GDM1 (cell line): Measurements from ENCODE around the gene PIR.

Experiments
- DNase-seq: peaks from one replicate; lab custom pipeline; 2025; lab: John Stamatoyannopoulos, UW

PIR gene

DNA sequence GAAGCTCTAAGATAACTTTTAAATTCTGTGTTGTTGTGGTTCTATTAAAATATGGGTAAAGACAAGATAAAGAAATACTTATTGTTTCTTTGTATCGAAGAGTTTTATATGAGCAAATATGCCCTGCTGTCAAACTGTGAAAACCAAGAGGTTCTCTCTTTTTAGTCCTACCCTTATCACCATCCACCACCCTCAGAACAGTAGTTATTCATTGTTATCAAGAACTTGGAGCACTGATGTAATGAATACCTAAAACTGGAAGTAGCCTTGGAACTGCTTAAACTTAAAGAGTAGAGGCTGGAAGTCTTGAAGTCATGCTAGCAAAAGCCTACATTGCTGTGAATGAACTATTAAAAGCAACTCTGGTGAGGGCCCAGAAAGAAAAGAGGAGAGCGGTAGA lies 9.2 kb downstream of the PIR start:
- DNase-seq, result no peak

DNA sequence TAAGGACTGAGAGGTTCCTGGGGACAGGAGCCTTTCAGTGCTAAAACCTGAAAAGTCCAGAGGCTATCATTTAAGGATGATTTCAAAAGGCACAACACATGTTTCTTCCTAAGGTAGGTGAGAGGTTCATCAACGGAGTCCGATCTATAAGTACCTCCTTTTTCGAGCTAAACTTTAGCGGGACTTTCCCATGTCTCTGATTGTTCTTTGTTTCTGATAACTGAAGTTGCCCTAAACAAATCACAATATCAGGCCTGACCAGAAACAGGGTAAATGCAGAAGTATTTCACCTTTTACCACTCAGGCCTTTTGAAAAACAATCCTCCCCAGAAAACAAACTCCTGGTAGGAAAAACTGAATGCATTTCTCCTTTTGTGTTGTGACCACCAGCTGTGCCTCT lies 17.6 kb downstream of the PIR start:
- DNase-seq, result no peak

DNA sequence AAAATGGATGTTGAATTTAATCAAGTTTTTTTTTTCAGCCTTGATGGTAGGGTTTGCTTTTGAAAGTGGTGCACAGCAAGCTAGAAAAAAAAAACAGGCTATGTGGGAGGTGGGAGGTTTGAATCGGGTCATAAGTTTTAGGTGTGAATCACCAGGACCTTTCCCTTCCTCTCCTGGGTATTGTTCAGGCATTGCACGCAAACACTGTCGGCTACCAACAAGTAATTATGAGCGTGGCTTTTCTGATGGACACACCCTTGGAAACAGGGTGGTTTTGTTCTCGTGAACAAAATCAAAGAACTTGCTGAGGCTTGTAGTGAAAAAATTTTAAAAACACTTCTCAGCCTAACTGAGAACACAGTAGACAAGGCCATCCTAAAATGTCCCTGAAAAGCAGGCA lies 18.1 kb downstream of the PIR start:
- no peak for DNase-seq

DNA sequence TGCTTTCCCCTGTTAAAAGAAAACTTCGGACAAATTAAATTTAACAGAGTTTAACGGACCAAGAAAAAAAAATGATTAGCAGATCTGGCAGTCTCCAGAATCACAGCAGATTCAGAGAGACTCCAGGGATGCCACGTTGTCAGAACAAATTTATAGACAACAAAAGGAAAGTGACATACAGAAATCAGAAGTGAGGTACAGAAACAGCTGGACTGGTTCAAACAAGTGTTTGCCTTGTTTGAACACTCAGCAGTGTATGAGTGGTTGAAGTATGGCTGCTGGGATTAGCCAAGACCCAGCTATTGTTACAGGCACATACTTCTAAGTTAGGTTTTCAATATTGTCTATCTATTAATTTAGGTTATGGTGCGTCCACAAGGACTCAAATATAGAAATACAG lies 19.1 kb downstream of the PIR start:
- no peak for DNase-seq

DNA sequence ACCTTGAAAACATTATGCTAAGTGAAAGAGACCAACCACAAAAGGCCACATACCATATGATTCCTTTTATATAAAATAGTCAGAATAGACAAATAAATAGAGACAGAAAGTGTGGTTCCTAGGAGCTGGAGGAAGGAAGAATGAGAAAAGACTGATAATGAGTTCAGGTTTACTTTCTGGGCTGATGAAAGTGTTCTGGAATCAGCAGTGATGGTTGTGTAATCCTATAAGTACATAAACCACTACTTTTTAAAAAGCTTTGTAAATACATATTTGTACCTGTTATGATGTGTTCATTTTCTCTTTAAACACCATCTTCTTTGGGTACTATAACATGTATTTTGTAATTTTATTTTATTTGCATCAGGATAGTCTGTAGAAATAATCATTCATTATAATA lies 20.6 kb downstream of the PIR start:
- DNase-seq, result no peak

DNA sequence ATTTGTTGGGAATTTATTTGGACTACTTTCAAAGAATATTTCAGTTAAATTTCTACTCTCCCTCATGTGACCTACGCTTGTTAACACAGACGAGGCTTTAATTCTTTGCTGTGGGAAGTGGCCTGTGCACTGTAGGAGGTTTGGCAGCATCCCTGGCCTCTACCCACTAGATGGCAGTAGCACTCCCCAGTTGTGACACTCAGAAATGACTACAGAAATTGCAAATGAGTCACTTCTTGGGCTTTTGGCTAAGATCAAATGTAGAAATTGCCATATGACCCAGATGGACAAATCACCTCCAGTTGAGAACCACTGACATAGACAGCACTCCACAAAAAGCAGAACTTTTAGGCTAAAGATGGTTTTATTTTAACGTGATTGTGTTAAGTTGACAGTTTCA lies 22.1 kb downstream of the PIR start:
- DNase-seq, result peak; percentile 46

DNA sequence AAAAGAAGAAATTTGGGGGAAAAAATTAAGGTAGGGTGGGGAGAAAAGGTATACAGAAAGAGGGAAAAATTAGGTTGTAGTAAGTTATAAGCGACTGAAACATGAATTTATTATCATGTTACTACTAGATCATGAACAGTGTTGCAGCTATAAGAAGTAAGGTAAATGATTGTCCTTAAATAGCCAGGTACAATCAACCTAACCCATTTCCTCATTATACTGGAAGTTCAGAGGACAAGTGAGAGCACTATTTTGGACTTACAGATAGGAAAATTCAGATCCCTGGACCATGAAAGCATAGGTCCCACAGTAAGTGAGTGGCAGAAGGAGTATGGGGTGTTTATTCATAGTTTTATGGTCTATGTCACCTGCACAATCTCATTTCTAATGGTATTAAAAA lies 23.5 kb downstream of the PIR start:
- no peak for DNase-seq

DNA sequence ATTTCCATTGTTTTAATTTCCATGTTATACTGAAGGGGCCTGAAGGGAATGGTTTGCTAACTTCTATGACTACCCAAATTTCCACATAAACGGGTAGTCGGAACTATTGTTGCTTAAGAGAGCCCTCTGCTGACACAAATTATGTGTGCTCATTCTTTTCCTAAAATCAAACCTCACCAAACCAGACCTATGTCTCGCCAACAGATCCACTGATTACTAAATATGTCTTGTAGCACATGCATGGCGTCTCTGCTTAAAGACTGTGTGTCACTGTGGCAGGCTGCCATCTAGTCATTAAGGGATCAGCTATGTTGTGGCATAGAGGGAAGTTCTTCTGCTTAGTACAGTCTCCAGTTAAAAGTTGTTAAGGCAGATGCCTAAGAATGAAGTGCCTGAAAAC lies 25.1 kb downstream of the PIR start:
- no peak for DNase-seq

DNA sequence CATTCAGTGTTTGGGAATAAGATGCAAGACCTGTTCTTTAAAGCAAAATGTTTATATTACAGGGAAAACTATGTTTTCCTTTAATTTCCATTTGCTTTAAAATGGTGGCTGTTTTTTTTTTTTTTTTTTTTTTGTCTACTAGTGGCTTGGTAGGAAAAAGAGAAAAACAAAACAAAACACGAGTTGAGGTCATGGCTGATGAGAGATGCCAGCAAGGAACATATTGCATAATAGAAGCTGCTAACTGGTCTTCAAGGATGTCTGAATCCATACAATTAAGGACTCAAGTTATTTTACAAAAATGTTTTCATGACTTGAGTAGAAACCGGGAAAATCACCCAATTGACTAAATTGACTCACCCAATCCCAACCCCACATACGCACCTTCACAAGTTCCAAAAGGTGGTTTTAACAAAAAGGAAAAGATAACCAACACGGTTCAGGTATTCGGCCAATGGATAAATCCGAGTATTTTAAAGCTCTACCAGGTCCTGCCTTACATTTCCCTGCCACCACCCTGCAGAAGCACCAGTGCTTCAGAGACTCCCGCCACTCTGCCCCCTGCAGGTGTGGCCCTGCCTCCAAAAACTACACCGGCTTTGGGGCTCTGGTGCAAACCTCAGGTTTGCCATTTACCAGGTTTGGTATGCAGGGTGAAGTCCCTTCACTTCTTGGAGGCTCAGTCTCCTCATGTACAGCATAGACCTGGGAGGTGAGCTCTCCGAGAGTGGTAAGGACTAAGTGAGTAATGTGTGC lies 27.1 kb downstream of the PIR start:
- no peak for DNase-seq

DNA sequence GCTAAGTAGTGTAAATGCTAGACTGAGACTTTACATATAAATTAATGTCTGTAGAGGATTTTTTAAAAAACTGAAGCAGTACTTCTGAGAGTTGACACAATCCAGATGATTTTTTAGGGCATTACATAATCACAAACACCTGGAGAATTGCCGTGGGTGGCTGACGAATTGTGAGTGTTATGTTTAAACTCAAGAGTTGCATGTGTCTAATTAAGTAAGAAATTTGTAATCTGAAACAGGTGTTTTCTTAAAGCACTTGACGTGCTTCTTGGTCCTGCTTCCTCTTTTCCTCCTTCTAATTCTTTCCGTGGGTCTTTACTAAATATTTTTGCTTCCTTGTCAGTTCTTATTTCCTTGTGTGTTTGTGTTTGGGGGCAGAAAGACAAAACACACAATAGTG lies 27.8 kb downstream of the PIR start:
- no peak for DNase-seq

DNA sequence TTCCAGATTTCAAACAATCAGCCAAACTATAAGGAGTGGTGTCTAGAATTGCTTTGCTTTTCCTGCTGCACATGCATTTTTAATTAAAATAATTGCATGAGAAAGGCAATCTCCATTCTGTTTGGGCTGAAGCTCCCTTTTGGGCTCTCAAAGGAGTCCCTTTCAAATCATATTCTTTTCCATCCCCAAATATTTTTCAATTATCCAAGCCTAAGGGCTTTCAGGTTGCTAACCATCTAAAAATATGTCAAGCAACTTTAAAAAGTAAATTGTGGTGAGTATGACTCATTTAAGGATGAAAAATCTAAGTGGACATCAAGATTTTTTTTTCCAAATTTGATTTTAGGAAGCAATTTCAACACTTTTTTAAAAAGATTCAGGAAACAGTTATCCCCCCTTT lies 28.4 kb downstream of the PIR start:
- DNase-seq, result no peak

DNA sequence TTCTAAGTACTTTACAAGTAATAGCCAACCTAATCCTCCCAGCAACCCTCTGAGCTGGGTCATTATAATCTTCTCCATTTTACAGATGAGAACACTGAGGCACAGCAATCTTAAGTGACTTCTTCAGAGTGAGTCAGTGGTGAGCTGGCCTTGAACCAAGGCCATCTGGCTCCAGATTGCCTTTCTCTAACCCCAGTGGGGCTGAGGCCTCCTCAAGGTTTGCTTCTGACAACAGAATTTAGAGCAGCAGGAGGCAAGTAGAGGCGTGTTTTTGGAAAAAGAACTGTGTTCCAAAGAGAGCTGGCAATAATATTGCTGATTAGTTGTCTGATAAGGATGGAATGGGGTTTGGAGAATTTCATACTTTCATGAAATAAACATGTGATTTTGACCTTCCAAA lies 41.2 kb downstream of the PIR start:
- DNase-seq, result no peak

DNA sequence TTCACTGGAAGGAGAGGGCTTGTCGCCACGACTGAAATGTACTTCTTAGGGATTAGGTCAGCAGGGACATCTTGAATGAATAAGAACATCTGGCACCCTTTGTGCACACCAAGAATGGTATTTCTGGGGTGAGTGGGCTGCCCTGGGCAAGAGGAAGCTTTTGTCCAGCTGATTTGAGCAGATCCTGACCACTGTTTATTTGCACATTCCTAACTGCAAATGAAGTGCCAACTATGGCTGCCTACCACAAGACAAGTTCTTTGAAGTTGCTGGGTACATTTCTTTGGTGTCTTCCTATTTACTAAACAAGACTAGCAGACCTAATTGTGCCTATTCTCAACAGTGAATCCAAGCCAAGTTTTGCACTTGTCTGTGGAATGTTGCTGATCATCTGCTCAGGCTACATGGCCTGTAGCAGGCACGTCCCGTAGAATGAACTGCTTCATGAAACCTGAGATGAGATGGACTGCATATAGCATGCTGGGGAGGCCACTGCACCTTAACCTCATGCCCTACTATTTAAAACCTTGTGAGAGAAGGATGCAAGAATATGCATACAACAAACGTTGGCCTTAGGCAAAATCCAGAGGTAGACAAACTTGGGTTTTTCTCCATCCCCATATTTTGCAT lies 45.0 kb downstream of the PIR start:
- DNase-seq, result no peak

DNA sequence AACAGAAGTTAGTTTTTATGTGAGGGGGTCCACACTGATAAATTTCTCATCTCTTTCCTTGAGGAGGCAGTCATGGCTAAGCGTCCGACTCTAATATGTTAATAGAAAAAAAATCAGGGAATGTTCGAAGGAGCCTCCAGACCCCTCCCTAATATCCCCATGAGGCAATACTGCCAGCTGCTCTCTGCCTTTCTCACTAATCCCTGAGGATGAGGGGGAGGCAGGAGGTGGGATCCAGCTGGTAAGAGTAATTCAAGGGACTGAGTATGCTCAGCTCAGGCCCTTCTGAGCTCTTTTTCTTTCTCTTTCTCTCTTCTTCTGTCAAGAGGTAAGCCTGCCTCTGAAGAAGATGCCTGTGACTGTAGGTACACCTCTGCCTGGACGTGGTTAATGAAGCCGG lies 51.7 kb downstream of the PIR start:
- no peak for DNase-seq

DNA sequence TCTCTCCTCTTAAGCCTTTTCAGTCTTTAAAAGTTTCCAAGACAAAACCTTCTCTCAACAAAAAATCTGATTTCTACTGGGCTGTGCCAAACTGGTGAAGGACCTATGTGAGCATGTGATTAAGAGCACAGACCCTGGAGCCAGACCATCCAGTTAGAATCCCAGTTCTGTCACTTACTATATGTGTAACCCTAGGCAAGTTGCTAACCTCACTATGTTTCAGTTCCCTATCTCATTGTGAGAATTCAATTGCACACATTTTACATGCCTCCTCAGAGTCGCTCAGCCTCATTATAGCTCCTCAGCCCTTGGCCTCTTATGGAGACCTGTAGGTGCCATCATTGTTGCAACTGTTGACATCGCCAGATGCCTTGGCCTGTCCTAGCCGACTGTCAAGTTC lies 54.8 kb downstream of the PIR start:
- DNase-seq, result no peak

DNA sequence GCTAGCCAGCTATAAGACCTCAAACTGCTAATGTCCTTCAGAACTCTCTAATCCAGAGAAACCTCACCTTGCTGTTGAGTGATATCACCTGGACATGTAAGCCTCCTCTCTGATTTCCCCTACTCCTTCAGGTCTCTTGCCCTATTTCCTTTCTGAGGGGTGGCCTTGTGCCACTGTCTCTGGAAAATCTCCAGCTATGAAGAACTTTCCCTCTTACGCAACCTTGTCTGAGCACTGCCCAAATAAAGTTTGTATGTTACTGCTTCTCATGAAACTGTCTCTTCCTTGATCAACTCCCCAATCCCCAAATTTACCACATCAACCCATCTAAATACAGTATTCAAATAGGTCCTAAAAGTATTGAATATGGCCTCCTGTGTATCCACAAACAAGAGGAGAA lies 55.4 kb downstream of the PIR start:
- no peak for DNase-seq

DNA sequence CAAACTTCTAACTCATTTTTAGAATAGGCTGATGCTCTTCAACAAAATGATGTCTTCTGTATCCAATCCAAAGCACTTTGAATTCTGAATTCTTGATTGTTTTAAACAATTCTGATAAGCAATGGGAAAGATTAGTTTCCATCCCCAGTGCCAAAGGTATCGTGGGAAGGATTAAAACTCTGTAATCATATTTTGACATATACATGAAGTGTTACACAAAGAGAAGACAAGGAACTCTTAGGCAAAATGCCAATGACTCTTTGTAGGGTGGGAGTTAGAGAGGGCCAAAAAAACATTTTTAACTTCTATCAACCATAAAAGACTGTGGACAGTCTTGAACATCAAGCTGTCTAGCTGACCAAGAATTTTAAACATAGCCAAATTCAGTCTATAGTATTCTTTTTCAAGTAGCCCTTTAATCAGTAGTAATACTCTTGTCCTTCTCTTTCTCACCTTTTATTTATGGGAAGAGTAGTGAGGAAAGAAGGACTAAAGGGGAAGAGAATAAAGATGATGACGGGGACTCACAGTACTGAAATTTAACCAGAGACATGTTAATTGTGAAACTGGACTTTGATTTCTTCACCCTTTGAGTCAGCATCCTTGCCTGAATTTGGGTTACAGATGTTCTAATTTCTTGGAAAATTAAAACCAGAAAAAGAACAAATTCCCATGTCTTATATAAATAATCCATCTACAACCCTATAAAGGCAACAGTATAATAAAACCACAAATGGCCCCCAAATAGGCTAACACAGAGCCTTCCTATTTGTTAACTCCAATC lies 57.1 kb downstream of the PIR start:
- no peak for DNase-seq

DNA sequence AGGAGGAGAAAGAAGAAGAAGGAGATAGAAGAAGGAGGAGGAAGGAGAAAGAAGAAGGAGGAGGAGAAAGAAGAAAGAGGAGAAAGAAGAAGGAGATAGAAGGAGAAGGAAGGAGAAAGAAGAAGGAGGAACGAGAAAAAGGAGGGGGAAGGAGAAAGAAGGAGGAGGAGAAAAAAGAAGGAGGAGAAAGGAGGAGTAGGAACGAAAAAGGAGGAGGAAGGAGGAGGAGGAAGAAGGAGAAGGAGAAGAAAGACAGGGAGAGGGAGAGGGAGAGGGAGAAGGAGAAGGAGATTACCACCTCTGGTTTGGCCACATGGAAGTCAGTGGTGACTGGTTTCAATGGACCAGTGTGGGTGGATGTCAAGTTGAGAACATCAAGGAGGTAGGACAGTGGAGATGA lies 58.9 kb downstream of the PIR start:
- no peak for DNase-seq

DNA sequence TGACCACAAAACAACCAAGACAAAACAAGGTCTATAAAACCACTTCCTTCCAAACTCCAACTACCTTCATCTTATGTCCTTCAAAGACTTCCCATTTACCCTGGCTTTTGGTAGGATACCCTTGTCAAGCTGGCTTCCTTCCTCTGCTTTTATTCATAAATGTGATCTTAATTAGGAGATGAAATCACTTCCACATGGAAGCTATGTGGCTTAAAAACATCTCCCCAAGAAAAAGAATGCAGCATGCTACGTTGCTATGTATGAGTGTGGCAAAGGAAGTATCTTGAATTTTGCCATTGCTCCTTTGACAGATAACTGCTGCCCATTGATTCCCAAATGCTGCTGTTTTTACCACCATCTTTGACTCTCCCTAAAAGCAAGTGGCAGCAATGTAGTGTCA lies 62.5 kb downstream of the PIR start:
- no peak for DNase-seq

DNA sequence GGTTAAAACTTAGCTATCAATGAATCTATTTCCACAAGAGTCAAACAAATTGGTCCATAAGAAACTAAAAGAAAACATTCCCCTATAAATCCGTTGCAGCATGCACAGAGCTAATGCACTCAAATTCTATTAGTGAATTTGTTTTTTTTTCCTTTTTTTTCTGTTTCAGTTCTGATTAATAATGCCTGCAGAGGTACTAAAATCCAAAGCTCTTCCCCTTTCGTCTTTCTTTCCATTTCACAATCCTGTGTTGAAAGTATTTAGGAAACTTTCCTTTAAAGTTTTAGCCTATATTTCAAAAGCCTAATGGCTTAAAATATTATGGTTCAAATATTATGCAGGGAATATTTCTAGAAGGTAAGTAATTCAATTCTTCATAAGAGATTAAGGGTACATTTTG lies 63.1 kb downstream of the PIR start:
- DNase-seq, result no peak

DNA sequence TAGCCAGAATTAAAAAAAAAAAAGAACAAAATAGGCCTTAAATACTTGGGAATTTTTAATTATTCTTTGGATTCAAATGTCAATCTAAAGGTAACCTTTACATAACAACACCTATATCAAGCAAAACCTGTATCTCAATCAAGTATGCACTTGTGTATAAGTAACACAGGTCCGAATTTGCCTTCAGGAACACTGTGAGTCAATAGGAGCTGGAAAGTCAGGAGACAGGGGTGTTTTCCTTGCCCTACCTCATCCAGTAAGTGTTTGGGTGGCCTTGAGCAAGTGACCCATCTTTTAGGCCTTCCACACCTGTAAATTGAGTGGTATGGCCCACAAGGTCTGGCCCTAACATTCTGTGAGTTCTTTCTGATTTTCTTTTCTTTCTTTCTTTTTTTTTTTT lies 68.1 kb downstream of the PIR start:
- DNase-seq, result no peak

DNA sequence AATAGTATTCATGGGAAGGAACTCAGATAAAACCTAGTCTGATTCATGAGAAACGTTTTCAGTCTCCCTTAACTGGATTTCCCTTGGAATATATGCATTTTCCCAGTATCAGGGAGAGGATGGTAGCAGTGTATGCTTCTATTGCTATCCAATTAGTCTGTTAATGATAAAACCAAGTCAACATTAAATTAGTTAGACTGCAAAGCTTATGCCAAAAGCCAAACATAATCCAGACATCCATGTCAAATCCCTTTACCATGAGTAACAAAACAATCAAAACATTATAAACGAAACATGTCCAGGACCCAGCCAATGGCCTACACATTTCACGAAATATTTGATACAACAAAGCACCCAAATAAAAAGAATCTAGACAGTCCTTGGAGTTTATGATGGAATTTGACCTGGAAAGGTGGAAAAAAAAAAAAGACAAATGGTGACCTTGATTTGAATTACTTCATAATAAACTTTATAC lies 74.4 kb downstream of the PIR start:
- no peak for DNase-seq

DNA sequence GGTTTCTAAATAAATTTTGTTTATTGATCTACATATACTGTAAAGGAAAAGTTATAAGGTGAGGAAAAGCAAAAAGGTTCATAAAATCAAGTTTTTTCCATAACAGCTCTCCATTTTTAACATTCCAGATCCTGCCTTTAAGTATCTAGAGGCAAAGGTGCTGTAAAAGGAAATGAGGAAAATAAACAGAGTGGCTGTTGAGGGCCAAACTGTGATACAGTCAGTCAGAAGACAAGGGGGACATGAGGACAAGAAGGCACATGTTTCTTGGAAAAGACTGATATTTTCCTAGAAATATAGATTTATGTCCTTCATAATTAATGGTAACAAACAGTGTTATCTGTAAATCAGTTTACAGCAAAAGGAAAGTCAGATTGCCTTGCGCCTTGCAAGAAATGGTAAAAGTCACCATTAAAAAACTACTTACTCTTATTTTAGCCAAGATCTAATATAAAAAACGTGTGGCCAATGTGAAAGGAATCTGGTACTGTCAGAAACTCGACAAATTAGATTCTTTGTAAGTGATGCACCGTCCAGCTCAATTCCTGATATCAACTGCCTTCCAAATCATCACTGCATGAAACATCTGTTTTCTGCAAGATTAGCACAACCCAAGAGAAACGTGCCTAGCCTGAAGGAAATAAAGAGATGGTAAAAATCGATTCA lies 75.0 kb downstream of the PIR start:
- DNase-seq, result no peak
